Activated B cell treated with CpG ODN at 0.5 μM for 24 hours (primary cell): Measurements from ENCODE around the gene CEP78. TPM values are rescaled to one million over a fixed set of nuclear protein-coding genes. Genes with fewer than 3 reads are reported as not detected.

ENCODE experiments used
- ATAC-seq: fragments of 200-7000 bp; cut with Tn5 transposase; one replicate; pipeline ENCODE4 v1.10.0; 2021; ENCODE audit warnings: low read depth, mild to moderate bottlenecking, moderate library complexity
- CTCF ChIA-PET: fragments of 350-600 bp; sonication (Branson Sonifier 250); formaldehyde crosslinking; loops from one replicate; lab custom pipeline; 2021; ENCODE audit warnings: antibody characterized with exemption; lab: Charles Lee
- POLR2A ChIA-PET: fragments of 350-600 bp; sonication (Branson Sonifier 250); formaldehyde crosslinking; loops from one replicate; lab custom pipeline; 2021; ENCODE audit warnings: antibody characterized with exemption; lab: Charles Lee
- DNase-seq: peaks from one replicate; pipeline ENCODE4 v3.0.0; 2022
- H3K27ac Mint-ChIP-seq: one replicate; pipeline ENCODE4 v1.8.0; 2020; ENCODE audit warnings: mixed read lengths
- H3K27me3 Mint-ChIP-seq: one replicate; pipeline ENCODE4 v1.8.0; 2021; ENCODE audit warnings: mixed read lengths
- H3K36me3 Mint-ChIP-seq: one replicate; pipeline ENCODE4 v1.8.0; 2021; ENCODE audit warnings: low read depth, mixed read lengths
- H3K4me1 Mint-ChIP-seq: one replicate; pipeline ENCODE4 v1.8.0; 2021; ENCODE audit warnings: mixed read lengths
- H3K4me3 Mint-ChIP-seq: one replicate; pipeline ENCODE4 v1.8.0; 2020; ENCODE audit warnings: mild to moderate bottlenecking, mixed read lengths
- H3K9me3 Mint-ChIP-seq: one replicate; pipeline ENCODE4 v1.8.0; 2020; ENCODE audit warnings: mixed read lengths
- CTCF ChIP-seq: fragments of 200-600 bp; IDR thresholded peaks from one replicate; pipeline ENCODE4 v1.8.0; 2022; ENCODE audit warnings: antibody characterized with exemption, mild to moderate bottlenecking
- intact Hi-C: fragments of 100-400 bp; cut with micrococcal nuclease; formaldehyde crosslinking; loops from one replicate; pipeline ENCODE4 v1.15.1; 2024
- total RNA-seq: library from RNA; stranded (reverse); gene quantifications from 2 replicates; pipeline ENCODE4 v1.2.3, GENCODE V29; 2022

Gene CEP78
- 16.9 and 18.1 TPM in 2 replicates for total RNA-seq

DNA sequence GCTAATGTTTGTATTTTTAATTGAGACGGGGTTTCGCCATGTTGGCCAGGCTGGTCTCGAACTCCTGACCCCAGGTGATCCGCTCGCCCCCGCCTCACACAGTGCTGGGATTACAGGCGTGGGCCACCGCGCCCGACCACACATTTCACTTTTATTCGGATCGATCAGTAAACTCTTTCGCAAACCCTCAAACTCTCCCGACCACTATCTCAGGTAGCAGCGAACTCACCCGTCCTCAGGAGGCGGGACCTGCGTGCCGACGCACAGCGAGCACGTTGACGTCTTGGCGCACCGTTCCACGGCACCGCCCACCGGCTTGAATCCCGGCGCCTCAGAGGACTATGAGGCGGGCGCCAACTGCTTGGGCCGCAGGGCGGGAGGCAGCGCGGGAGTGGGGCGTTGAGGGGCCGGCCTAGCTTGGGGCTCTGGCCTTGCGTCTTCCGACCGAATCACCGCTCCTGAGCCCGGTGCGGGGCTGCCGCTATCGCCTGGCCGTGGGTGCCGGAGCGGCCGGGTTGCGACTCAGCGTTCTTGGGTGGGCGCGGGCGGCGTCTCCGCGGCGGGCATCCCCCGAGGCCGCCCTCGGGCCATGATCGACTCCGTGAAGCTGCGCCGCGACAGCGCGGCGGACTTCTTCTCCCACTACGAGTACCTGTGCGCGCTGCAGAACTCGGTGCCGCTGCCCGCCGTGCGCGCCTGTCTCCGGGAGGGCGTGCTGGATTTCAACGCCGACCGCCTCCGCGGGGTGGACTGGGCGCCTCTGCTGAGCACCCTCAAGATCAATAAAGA, at the start of gene CEP78:
TSS of gene CEP78 (plus strand) at position 314 of the 789 bp plus-strand sequence. CDS start at position 590, 276 bp downstream.
- TF ChIP-seq CTCF: no peak
- peaks cover 23% of the 10 kb centered on the region for H3K4me1 Mint-ChIP-seq
- DNase-seq (peak; percentile 83), ATAC-seq (peak; percentile 98)
- peak within 1 kb of the TSS; percentile 97 for H3K4me3 Mint-ChIP-seq
- intact Hi-C loops: loop anchor here (1.0 to 10.0 kb wide), 5 partner anchors 39 to 1335 kb away; partner anchors contain the start of genes GNAQ, PSAT1, TLE4 and VPS13A
- POLR2A ChIA-PET: interaction anchor here (0.7 to 1.6 kb wide), 2 partner anchors 61 to 711 kb away, joined by 10 to 15 read pairs; partner anchors contain the start of gene PSAT1
- CTCF ChIA-PET: no interaction called here
- peaks cover 12% of the 10 kb centered on the region for H3K36me3 Mint-ChIP-seq
- H3K9me3 Mint-ChIP-seq: no peaks in the 10 kb centered on the region
- H3K27me3 Mint-ChIP-seq: no peaks in the 10 kb centered on the region
- H3K27ac Mint-ChIP-seq: peak within 1 kb of the TSS; percentile 93

DNA sequence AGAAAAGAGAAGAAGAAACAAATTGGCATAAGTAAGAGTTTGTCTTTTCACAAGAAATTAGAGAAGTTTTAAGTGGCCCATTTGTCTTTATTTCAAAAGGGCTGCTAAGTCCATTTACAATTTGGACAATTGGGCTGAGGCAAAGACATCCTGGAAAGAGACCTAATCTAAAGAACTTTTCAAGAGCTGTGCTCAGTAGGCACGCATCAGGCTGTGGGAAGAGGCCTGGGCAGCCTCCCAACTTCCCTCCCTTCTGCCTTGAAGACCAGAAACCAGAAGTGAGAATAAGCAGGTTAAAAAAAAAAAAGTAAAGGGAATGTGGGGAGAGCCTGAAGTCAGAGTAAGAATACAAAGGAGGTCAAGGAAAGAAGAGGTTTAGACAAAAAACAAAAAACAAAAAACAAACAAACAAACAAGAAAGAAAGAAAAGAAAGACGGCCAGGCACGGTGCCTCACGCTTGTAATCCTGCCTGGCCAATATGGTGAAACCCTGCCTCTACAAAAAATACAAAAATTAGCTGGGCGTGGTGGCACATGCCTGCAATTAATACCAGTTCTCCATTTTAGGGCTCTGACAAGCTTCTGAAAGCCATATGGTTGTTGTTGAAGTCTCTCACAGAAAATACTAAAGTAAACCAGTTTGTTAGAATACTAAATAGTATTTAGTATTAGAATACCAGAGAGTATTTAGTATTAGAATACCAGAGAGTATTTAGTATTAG, 48.0 kb upstream of the CEP78 start:
- Mint-ChIP-seq H3K27me3 (peaks cover under 1% of the 10 kb centered on the region), H3K4me3 (no peak overlapping the region), H3K4me1 (peaks cover 17% of the 10 kb centered on the region), H3K27ac (no peak overlapping the region), H3K9me3 (no peaks in the 10 kb centered on the region), H3K36me3 (no peaks in the 10 kb centered on the region)
- TF ChIP-seq CTCF: no peak
- intact Hi-C loops: no loop called here
- POLR2A ChIA-PET: no interaction called here
- no peak for ATAC-seq
- no peak for DNase-seq
- CTCF ChIA-PET: no interaction called here

GRCh38 chr9:78188594-78188993, 47.3 kb upstream of the CEP78 start:
- H3K4me1 Mint-ChIP-seq: peaks cover 19% of the 10 kb centered on the region

DNA sequence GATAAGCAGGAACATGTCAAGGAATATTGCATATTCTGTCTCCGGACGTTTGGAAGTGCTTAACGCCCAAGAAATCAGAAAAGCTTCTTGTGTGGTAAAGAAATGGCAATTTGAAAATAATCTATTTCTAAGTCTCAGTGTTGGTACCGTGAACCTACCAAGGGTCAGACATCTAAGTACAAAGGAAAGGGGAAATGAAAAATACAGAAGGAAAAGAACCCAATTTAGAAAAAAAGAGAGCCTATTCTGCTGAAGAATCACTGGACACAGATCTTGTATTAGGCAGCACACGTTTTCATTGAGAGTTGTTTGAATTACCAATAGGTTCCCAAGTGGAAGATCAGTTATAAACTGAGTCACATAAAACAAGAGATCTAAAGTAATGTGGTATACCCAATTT, 46.9 kb upstream of the CEP78 start:
- intact Hi-C loops: no loop called here
- TF ChIP-seq CTCF: no peak
- no peak overlapping the region for H3K27ac Mint-ChIP-seq
- POLR2A ChIA-PET: no interaction called here
- no peaks in the 10 kb centered on the region for H3K27me3 Mint-ChIP-seq
- DNase-seq (no peak), ATAC-seq (no peak)
- H3K4me3 Mint-ChIP-seq: no peak overlapping the region
- no peaks in the 10 kb centered on the region for H3K9me3 Mint-ChIP-seq
- peaks cover 22% of the 10 kb centered on the region for H3K4me1 Mint-ChIP-seq
- CTCF ChIA-PET: no interaction called here
- no peaks in the 10 kb centered on the region for H3K36me3 Mint-ChIP-seq

More at GRCh38 chr9:78188594-78188993, 47.3 kb upstream of the CEP78 start:
- TF ChIP-seq CTCF: no peak
- H3K27me3 Mint-ChIP-seq: no peaks in the 10 kb centered on the region
- intact Hi-C loops: no loop called here
- ChIA-PET POLR2A (no interaction called here), CTCF (no interaction called here)
- no peaks in the 10 kb centered on the region for H3K36me3 Mint-ChIP-seq
- no peaks in the 10 kb centered on the region for H3K9me3 Mint-ChIP-seq
- DNase-seq (no peak), ATAC-seq (no peak)
- no peak overlapping the region for H3K4me3 Mint-ChIP-seq
- H3K27ac Mint-ChIP-seq: no peak overlapping the region

- Mint-ChIP-seq H3K36me3 (no peaks in the 10 kb centered on the region), H3K9me3 (peaks cover 2% of the 10 kb centered on the region), H3K4me1 (peaks cover 27% of the 10 kb centered on the region), H3K27me3 (no peaks in the 10 kb centered on the region), H3K27ac (no peak overlapping the region), H3K4me3 (no peak overlapping the region)
- DNase-seq: no peak
- intact Hi-C loops: no loop called here
- CTCF ChIA-PET: no interaction called here
- ATAC-seq: no peak
- TF ChIP-seq CTCF: no peak
- POLR2A ChIA-PET: no interaction called here
Measured at GRCh38 chr9:78189461-78189860, 46.4 kb upstream of the CEP78 start.
